Measurements from ENCODE around the gene ACTR5. TPM values are rescaled to one million over a fixed set of nuclear protein-coding genes. Genes with fewer than 3 reads are reported as not detected.

ACTR5 gene
- total RNA-seq, 1 experiment from 2014 or later: 14.1 TPM

DNA sequence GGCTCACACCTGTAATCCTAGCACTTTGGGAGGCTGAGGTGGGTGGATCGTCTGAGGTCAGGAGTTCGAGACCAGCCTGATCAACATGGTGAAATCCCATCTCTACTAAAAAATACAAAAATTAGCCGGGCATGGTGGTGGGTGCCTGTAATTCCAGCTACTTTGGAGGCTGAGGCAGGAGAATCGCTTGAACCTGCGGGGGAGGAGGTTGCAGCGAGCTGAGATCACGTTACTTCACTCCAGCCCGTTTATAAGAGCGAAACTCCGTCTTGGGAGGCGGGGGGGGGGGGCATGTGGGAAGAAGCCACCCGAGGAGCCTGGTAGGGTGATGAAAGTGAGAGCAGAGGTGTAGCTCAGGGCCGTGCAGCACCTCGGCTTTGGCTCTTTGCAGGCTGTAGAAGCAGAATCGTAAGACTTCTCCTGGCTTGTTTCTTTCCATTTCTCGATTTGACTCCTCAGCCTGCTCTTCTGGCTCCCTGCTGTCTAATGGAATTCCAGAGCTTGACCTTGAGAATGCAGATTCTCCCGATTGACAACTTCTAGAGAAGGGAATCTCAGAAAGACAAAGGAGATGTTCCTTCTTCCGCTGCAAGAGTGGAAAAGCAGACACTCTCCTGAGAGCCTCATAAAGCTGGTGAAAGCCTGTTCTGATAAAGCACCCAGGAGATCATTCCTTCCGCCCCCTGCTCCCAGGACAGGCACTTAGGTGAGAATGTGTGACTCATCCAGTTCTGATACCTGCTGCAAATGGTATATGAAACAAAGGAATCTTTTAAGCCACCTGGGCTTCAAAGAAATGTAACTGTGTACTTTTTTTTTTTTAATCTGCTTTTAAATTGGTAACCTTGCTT is 31.2 kb downstream of the ACTR5 start:
- H2BK15ac ChIP-seq (ENCODE audit: low read depth, low read length): no peak overlapping the region
- no peaks in the 10 kb centered on the region for H3K79me2 ChIP-seq (ENCODE audit: insufficient read depth, low read length)
- no peak overlapping the region for H3K56ac ChIP-seq (ENCODE audit: insufficient read length, low read depth, low read length)
- peak overlapping the region; percentile 73 for H3K27ac ChIP-seq (ENCODE audit: insufficient read length, low read depth, low read length)
- H2BK5ac ChIP-seq (ENCODE audit: insufficient read length, low read length): no peak overlapping the region
- no CpG with 5 or more reads among the region's 19 CpGs for WGBS (ENCODE audit: extremely low coverage, insufficient read length, low lambda C conversion rate)
- no peak overlapping the region for H4K91ac ChIP-seq (ENCODE audit: insufficient read length, low read depth, low read length)
- Mint-ChIP-seq H3K4me1 (peaks cover 24 to 29% of the 10 kb centered on the region in 2 experiments), H3K9me3 (peaks cover 0 to 1% of the 10 kb centered on the region in 2 experiments; a peak in 4 of 5 replicates), H3K27ac (peak overlapping the region; percentile 93 to 96 (median 95)), H3K4me3 (peak overlapping the region; percentile 48 to 68; a peak in 4 of 5 replicates), H3K27me3 (ENCODE audit: low read depth) (no peaks in the 10 kb centered on the region), H3K36me3 (ENCODE audit: insufficient read depth in 1 of 3, low read depth in 3 of 3) (peaks cover 4 to 13% (median 7%) of the 10 kb centered on the region in 3 experiments)
- H2BK20ac ChIP-seq (ENCODE audit: low read depth, low read length, poor library complexity, severe bottlenecking): no peak overlapping the region
- H3K4ac ChIP-seq (ENCODE audit: low read depth, low read length): no peak overlapping the region
- DNase-seq: peak; percentile 76
- no peaks in the 10 kb centered on the region for H3K27me3 ChIP-seq (ENCODE audit: insufficient read depth, low read length)
- H2AFZ ChIP-seq (ENCODE audit: low read length): no peak overlapping the region
- H2BK120ac ChIP-seq (ENCODE audit: low read depth, low read length, poor library complexity, severe bottlenecking): no peak overlapping the region
- peak overlapping the region; percentile 37 for H3K9ac ChIP-seq (ENCODE audit: extremely low read depth, insufficient read length, low read length)
- peak overlapping the region; percentile 24; the same call in 1 of the 2 replicates for H3K14ac ChIP-seq (ENCODE audit: insufficient read depth, low read length)
- no peaks in the 10 kb centered on the region for H3K79me1 ChIP-seq (ENCODE audit: insufficient read depth, low read depth, low read length, poor library complexity, severe bottlenecking)
- H4K20me1 ChIP-seq (ENCODE audit: control insufficient read depth, insufficient read depth, insufficient read length): no peaks in the 10 kb centered on the region
- no peak overlapping the region for H2AK5ac ChIP-seq (ENCODE audit: insufficient read length, low read length)
- peak overlapping the region; percentile 3 for H3K18ac ChIP-seq (ENCODE audit: insufficient read length, low read depth, low read length)
- H3K4me2 ChIP-seq (ENCODE audit: insufficient read depth, insufficient read length, low read length): peak overlapping the region; percentile 54
- H3K4me1 ChIP-seq (ENCODE audit: insufficient read depth, low read length): peaks cover 4% of the 10 kb centered on the region; the same call in 1 of the 2 replicates
- H3K9me3 ChIP-seq (ENCODE audit: control insufficient read depth, low read depth, low read length): no peaks in the 10 kb centered on the region
- no peak overlapping the region for H3T11ph ChIP-seq (ENCODE audit: low read length)
- no peaks in the 10 kb centered on the region for H3K23me2 ChIP-seq (ENCODE audit: insufficient read length, low read depth, low read length, poor library complexity, severe bottlenecking)
- TF ChIP-seq, protein P1, sequence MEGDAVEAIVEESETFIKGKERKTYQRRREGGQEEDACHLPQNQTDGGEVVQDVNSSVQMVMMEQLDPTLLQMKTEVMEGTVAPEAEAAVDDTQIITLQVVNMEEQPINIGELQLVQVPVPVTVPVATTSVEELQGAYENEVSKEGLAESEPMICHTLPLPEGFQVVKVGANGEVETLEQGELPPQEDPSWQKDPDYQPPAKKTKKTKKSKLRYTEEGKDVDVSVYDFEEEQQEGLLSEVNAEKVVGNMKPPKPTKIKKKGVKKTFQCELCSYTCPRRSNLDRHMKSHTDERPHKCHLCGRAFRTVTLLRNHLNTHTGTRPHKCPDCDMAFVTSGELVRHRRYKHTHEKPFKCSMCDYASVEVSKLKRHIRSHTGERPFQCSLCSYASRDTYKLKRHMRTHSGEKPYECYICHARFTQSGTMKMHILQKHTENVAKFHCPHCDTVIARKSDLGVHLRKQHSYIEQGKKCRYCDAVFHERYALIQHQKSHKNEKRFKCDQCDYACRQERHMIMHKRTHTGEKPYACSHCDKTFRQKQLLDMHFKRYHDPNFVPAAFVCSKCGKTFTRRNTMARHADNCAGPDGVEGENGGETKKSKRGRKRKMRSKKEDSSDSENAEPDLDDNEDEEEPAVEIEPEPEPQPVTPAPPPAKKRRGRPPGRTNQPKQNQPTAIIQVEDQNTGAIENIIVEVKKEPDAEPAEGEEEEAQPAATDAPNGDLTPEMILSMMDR (conservative IDR thresholded peaks at IDR 0.05): no peak
- no peak overlapping the region for H3K23ac ChIP-seq (ENCODE audit: insufficient read length, low read depth, low read length)
- H4K8ac ChIP-seq (replicated peaks; ENCODE audit: insufficient read length, low read depth, low read length): no peak overlapping the region
- no peak overlapping the region for H2BK12ac ChIP-seq (ENCODE audit: insufficient read length, low read depth, low read length)
- no peak overlapping the region for H4K5ac ChIP-seq (ENCODE audit: insufficient read length, low read depth, low read length)

All from H9 (cell line).